B cell (primary cell): ENCODE measurements around the gene UBE2Q1. TPM values are rescaled to one million over a fixed set of nuclear protein-coding genes. Genes with fewer than 3 reads are reported as not detected.
"Not testable (repeated sequence)": the region's sequence is repeated elsewhere in the genome, so short reads cannot be mapped to it uniquely, and the experiment has no call there.

Source experiments
- ATAC-seq: fragments of 200-7000 bp; cut with Tn5 transposase; one replicate; pipeline ENCODE4 v1.10.0; 2021; ENCODE audit warnings: low read depth, mild to moderate bottlenecking, moderate number of reproducible peaks, moderate library complexity
- CTCF ChIA-PET: fragments of 350-600 bp; sonication (Branson Sonifier 250); formaldehyde crosslinking; loops from one replicate; lab custom pipeline; 2021; ENCODE audit warnings: antibody characterized with exemption, inconsistent platforms; lab: Charles Lee
- POLR2A ChIA-PET: fragments of 350-600 bp; sonication (Branson Sonifier 250); formaldehyde crosslinking; loops from one replicate; lab custom pipeline; 2021; ENCODE audit warnings: antibody characterized with exemption; lab: Charles Lee
- DNase-seq: peaks from one replicate; pipeline ENCODE4 v3.0.0; 2013
- H2AFZ ChIP-seq: 2 replicates; pipeline ENCODE4 v1.6.1; 2012; ENCODE audit warnings: mild to moderate bottlenecking, low read depth, low read length; ENCODE audit not compliant: insufficient read depth, poor library complexity, severe bottlenecking
- H3K27ac ChIP-seq, 2 donors: 1 replicate in 1 of 2; 2 replicates in 1 of 2; pipeline ENCODE4 v1.5.1; 2012 to 2013; ENCODE audit warnings: low read length in 2 of 2, mild to moderate bottlenecking in 2 of 2, moderate library complexity in 1 of 2
- H3K27me3 ChIP-seq, 4 experiments: fragments of 200-600 bp in 1 of 4; sonication (generic) in 1 of 4; replicated peaks in 1 of 4; 1 replicate in 2 of 4; 2 replicates in 2 of 4; pipeline versions ENCODE4 v1.6.1 to v1.7.0; 2013 to 2016; ENCODE audit warnings: low read length in 3 of 4, mild to moderate bottlenecking in 2 of 4, mixed read lengths in 1 of 4, moderate library complexity in 1 of 4; ENCODE audit not compliant: insufficient read depth in 4 of 4, control insufficient read depth in 3 of 4; ENCODE audit errors: control extremely low read depth in 1 of 4
- H3K36me3 ChIP-seq, 2 experiments: replicated peaks in 1 of 2; 1 replicate in 1 of 2; 2 replicates in 1 of 2; pipeline versions ENCODE4 v1.6.1 to v1.7.1; 2013; ENCODE audit warnings: low read length in 1 of 2; ENCODE audit not compliant: insufficient read depth in 2 of 2, control insufficient read depth in 1 of 2; ENCODE audit errors: control extremely low read depth in 1 of 2, extremely low read depth in 1 of 2
- H3K4me1 ChIP-seq, 2 donors: fragments of 200-600 bp in 1 of 2; sonication (generic) in 1 of 2; 1 replicate in 1 of 2; 2 replicates in 1 of 2; pipeline versions ENCODE4 v1.5.1 to v1.6.1; 2013 to 2017; ENCODE audit warnings: low read length in 2 of 2; ENCODE audit not compliant: control insufficient read depth in 2 of 2, insufficient read depth in 2 of 2
- H3K4me2 ChIP-seq: replicated peaks from 2 replicates; pipeline ENCODE3; 2012; ENCODE audit warnings: mild to moderate bottlenecking, low read depth, low read length; ENCODE audit not compliant: poor library complexity, severe bottlenecking
- H3K4me3 ChIP-seq, 5 experiments: fragments of 200-600 bp in 1 of 5; sonication (generic) in 1 of 5; 1 replicate in 3 of 5; 2 replicates in 2 of 5; pipeline versions ENCODE4 v1.5.1 to v1.7.0; 2011 to 2016; ENCODE audit warnings: low read length in 4 of 5, mild to moderate bottlenecking in 4 of 5, low read depth in 2 of 5, control low read depth in 1 of 5, moderate library complexity in 1 of 5; ENCODE audit not compliant: insufficient read depth in 1 of 5; ENCODE audit errors: control extremely low read depth in 1 of 5, extremely low read depth in 1 of 5
- H3K79me2 ChIP-seq: fragments of 200-600 bp; sonication (generic); one replicate; pipeline ENCODE4 v1.6.0; 2016; ENCODE audit warnings: low read length; ENCODE audit not compliant: control insufficient read depth, insufficient read depth
- H3K9ac ChIP-seq: fragments of 200-600 bp; sonication (generic); 2 replicates; pipeline ENCODE4 v1.6.1; 2017; ENCODE audit warnings: mild to moderate bottlenecking, low read length, moderate library complexity
- H3K9me3 ChIP-seq, 3 donors: one replicate each; pipeline versions ENCODE4 v1.6.1 to v1.7.1; 2013; ENCODE audit warnings: low read length in 2 of 3; ENCODE audit not compliant: control insufficient read depth in 2 of 3, insufficient read depth in 1 of 3; ENCODE audit errors: control extremely low read depth in 1 of 3
- H4K20me1 ChIP-seq: 2 replicates; pipeline ENCODE4 v1.6.0; 2012; ENCODE audit warnings: mild to moderate bottlenecking, low read length; ENCODE audit not compliant: insufficient read depth, control insufficient read depth, poor library complexity, severe bottlenecking
- H3K27ac Mint-ChIP-seq: one replicate; pipeline ENCODE4 v1.8.0; 2021; ENCODE audit warnings: mixed read lengths
- H3K27me3 Mint-ChIP-seq: one replicate; pipeline ENCODE4 v1.8.0; 2021; ENCODE audit warnings: mixed read lengths
- H3K4me1 Mint-ChIP-seq: one replicate; pipeline ENCODE4 v1.8.0; 2021; ENCODE audit warnings: mixed read lengths
- H3K4me3 Mint-ChIP-seq: one replicate; pipeline ENCODE4 v1.8.0; 2021; ENCODE audit warnings: mixed read lengths
- H3K9me3 Mint-ChIP-seq: one replicate; pipeline ENCODE4 v1.8.0; 2022; ENCODE audit warnings: mixed read lengths; ENCODE audit not compliant: insufficient read depth
- CTCF ChIP-seq: fragments of 200-600 bp; IDR thresholded peaks from one replicate; pipeline ENCODE4 v1.8.0; 2022; ENCODE audit warnings: antibody characterized with exemption, mild to moderate bottlenecking
- EZH2 ChIP-seq: IDR thresholded peaks from 2 replicates; pipeline ENCODE4 v1.6.1; 2012; ENCODE audit warnings: borderline replicate concordance, low read depth, mild to moderate bottlenecking, moderate library complexity, low read length; ENCODE audit not compliant: insufficient read depth, poor library complexity, severe bottlenecking
- WGBS: methylation state at CpG from one replicate; pipeline ENCODE4 v1.1.5; 2013; ENCODE audit warnings: missing lambda C conversion rate; ENCODE audit not compliant: insufficient coverage; 5-methylcytosine and 5-hydroxymethylcytosine counted together
- intact Hi-C: fragments of 100-400 bp; cut with micrococcal nuclease; formaldehyde crosslinking; loops from one replicate; pipeline ENCODE4 v1.10.0; 2022
- polyA plus RNA-seq: library from polyadenylated mRNA; depleted of rRNA; stranded (reverse); fragments of >200 nt; gene quantifications from 2 replicates; pipeline ENCODE4 v1.2.3, GENCODE V29; 2012
- total RNA-seq, 2 donors: library from RNA; stranded (reverse); fragments of 120-200 nt in 1 of 2; gene quantifications; 1 replicate in 1 of 2; 2 replicates in 1 of 2; pipeline versions ENCODE4 v1.2.3 to v1.2.4, GENCODE V29; 2013 to 2022

The UBE2Q1 gene
- total and polyA plus RNA-seq, 2 donors (not counting 1 experiment from before 2014, with no cell fraction given): 14.3 to 108 TPM

DNA sequence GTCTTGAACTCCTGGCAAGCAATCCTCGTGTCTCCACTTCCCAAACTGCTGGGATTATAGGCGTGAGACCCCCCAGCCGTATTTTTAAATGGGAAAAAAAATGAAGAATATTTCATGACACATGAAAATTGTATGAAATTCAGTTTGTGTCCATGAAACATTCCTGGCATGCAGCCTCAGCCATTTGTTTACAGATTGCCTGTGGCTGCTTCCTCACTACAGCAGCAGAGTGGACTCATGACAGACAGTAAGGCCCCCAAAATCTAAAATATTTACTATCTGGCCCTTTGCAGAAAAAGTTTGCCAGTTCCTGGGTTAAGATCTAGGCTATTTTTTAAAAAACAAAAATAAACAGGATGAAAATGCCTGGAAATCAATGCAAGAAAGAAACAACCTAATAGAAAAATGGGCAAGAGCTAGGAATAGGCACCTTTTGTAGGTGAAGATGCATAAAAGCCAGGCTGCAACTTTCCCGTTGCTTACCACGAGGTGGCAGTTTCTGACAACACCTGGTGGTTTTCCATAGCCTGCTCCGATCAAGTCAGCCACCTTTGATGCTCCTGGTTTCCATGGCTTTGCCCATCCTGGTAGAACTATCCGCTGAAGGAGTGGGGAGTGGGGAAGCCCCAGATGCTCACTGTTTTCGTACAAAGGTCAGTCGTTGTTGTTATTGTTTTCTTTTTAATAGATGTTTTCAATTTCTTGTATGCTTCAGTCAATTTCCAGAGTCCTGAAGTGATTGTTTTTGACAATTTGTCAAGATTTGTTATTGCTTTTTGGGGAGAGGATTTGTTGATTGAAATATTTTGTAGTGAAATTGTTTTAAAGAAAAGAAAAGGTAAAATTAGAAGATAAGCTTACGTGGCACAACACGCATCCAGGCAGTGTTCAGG lies 24.3 kb downstream of the UBE2Q1 start:
- intact Hi-C loops: no loop called here

DNA sequence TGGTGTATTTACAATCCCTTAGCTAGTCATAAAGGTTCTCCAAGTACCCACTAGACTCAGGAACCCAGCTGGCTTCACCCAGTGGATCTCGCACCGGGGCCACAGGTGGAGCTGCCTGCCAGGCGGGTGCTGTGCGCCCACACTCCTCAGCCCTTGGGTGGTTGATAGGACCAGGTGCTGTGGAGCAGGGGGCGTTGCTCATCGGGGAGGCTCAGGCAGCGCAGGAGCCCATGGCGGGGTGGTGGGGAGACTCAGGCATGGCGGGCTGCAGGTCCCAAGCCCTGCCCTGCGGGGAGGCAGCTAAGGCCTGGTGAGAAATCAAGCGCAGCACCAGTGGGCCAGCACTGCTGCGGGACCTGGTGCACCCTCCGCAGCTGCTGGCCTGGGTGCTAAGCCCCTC lies 26.5 kb downstream of the UBE2Q1 start:
- H3K4me2 ChIP-seq, H3K9ac ChIP-seq, H2AFZ ChIP-seq, H3K4me1 Mint-ChIP-seq, H3K27ac ChIP-seq, DNase-seq, H4K20me1 ChIP-seq, H3K36me3 ChIP-seq, POLR2A ChIA-PET, H3K27ac Mint-ChIP-seq, H3K27me3 ChIP-seq, H3K4me3 ChIP-seq, H3K9me3 Mint-ChIP-seq, intact Hi-C loops, ATAC-seq, H3K4me3 Mint-ChIP-seq, H3K79me2 ChIP-seq, H3K4me1 ChIP-seq: not testable (repeated sequence)
- peaks cover 15% of the 10 kb centered on the region for H3K27me3 Mint-ChIP-seq
- peaks cover 0 to 13% (median 0%) of the 10 kb centered on the region in 3 donors for H3K9me3 ChIP-seq
- WGBS: 96% methylated on average over 12 of the region's 13 CpGs
- CTCF ChIA-PET: interaction anchor here (1.2 kb wide), 1 partner anchor 50 kb away, joined by 4 read pairs; no protein-coding TSS in a partner anchor

More for the DNA sequence above, 24.3 kb downstream of the UBE2Q1 start:
- CTCF ChIA-PET: interaction anchor here (1.5 to 1.7 kb wide), 2 partner anchors 54 to 200 kb away, joined by 3 read pairs; no protein-coding TSS in a partner anchor
- POLR2A ChIA-PET: no interaction called here
- Histone ChIP-seq H2AFZ (no peak overlapping the region), H3K4me1 (no peaks in the 10 kb centered on the region), H3K27ac (no peak overlapping the region), H3K36me3 (no peaks in the 10 kb centered on the region), H3K4me2 (no peak overlapping the region), H3K9me3 (peaks cover 0 to 13% (median 0%) of the 10 kb centered on the region in 3 donors), H3K9ac (no peak overlapping the region), H3K4me3 (no peak overlapping the region), H4K20me1 (no peaks in the 10 kb centered on the region), H3K79me2 (no peaks in the 10 kb centered on the region), H3K27me3 (peaks cover 0 to 5% (median 0%) of the 10 kb centered on the region in 4 experiments)
- DNase-seq: no peak
- H3K4me1 Mint-ChIP-seq: no peaks in the 10 kb centered on the region
- 92% methylated on average over 8 of the region's 11 CpGs for WGBS
- no peak for ATAC-seq
- TF ChIP-seq CTCF: no peak
- TF ChIP-seq EZH2: no peak
- H3K4me3 Mint-ChIP-seq: no peak overlapping the region
- no peak overlapping the region for H3K27ac Mint-ChIP-seq
- H3K27me3 Mint-ChIP-seq: peaks cover 19% of the 10 kb centered on the region
- peaks cover 4% of the 10 kb centered on the region for H3K9me3 Mint-ChIP-seq
